Tibial nerve (tissue), 4 donors: ENCODE measurements around the gene RUFY2. TPM values are rescaled to one million over a fixed set of nuclear protein-coding genes. Genes with fewer than 3 reads are reported as not detected.

Experiments
- DNase-seq, 2 donors: peaks; one replicate each; pipeline ENCODE4 v3.0.0-alpha.2; 2019; ENCODE audit warnings: low spot score in 2 of 2
- H3K27ac ChIP-seq, 4 donors: fragments of 200-600 bp; sonication (generic) in 3 of 4; one replicate each; pipeline ENCODE4 v1.5.1; 2017 to 2019; ENCODE audit warnings: mild to moderate bottlenecking in 1 of 4
- H3K27me3 ChIP-seq, 2 donors: fragments of 200-600 bp; sonication (generic) in 1 of 2; one replicate each; pipeline versions ENCODE4 v1.5.1 to v1.6.0; 2017 to 2019
- H3K36me3 ChIP-seq, 3 donors: fragments of 200-600 bp; sonication (generic); one replicate each; pipeline ENCODE4 v1.5.1; 2018 to 2019
- H3K4me1 ChIP-seq, 4 donors: fragments of 200-600 bp; sonication (generic) in 3 of 4; one replicate each; pipeline ENCODE4 v1.5.1; 2017 to 2019
- H3K4me3 ChIP-seq, 4 donors: fragments of 200-600 bp; sonication (generic) in 3 of 4; one replicate each; pipeline ENCODE4 v1.5.1; 2017 to 2019; ENCODE audit warnings: mild to moderate bottlenecking in 1 of 4, moderate library complexity in 1 of 4
- H3K9me3 ChIP-seq, 4 donors: fragments of 200-600 bp; sonication (generic) in 3 of 4; one replicate each; pipeline ENCODE4 v1.5.1; 2017 to 2019
- CTCF ChIP-seq, 5 experiments: fragments of 200-600 bp in 3 of 5; fragments of 450-650 bp in 2 of 5; sonication (generic) in 3 of 5; IDR thresholded peaks; one replicate each; pipeline ENCODE4 v1.5.1; 2016 to 2019; ENCODE audit warnings: antibody characterized with exemption in 5 of 5, mild to moderate bottlenecking in 3 of 5, moderate library complexity in 2 of 5
- EP300 ChIP-seq, 2 donors: sonication (generic); formaldehyde crosslinking; IDR thresholded peaks; one replicate each; pipeline ENCODE4 v1.6.1; 2017; ENCODE audit warnings: antibody characterized with exemption in 2 of 2, mild to moderate bottlenecking in 1 of 2
- POLR2A ChIP-seq, 2 donors: fragments of 450-650 bp; IDR thresholded peaks; one replicate each; pipeline ENCODE4 v1.6.1; 2017; ENCODE audit warnings: antibody characterized with exemption in 2 of 2, mild to moderate bottlenecking in 2 of 2, moderate library complexity in 2 of 2
- WGBS, 2 donors: methylation state at CpG; one replicate each; pipeline ENCODE4 v1.1.5; 2018; 5-methylcytosine and 5-hydroxymethylcytosine counted together
- total RNA-seq, 4 donors: library from RNA; depleted of rRNA; stranded (reverse); fragments of >200 nt; gene quantifications; one replicate each; pipeline ENCODE4 v1.1.0, GENCODE V29; 2016

RUFY2 gene
- total RNA-seq, 4 donors from 2014 or later = 31.4 to 41.2 (median 31.7) TPM

- TF ChIP-seq CTCF (IDR thresholded peaks at IDR 0.05) (no peak), EP300 (IDR thresholded peaks at IDR 0.05) (no peak)
- no peaks in the 10 kb centered on the region for H3K4me1 ChIP-seq
Measured at GRCh38 chr10:68385740-68386139, 21.3 kb downstream of the RUFY2 start.

GRCh38 chr10:68371604-68372003 is 35.5 kb downstream of the RUFY2 start:
- Histone ChIP-seq H3K27me3 (no peaks in the 10 kb centered on the region), H3K4me1 (no peaks in the 10 kb centered on the region), H3K27ac (no peak overlapping the region), H3K36me3 (peaks cover 0 to 83% (median 3%) of the 10 kb centered on the region in 3 donors), H3K9me3 (peaks cover 0 to 21% (median 0%) of the 10 kb centered on the region in 4 donors), H3K4me3 (no peak overlapping the region)
- DNase-seq = no peak
- TF ChIP-seq EP300 (IDR thresholded peaks at IDR 0.05) (no peak), CTCF (IDR thresholded peaks at IDR 0.05) (no peak), POLR2A (IDR thresholded peaks at IDR 0.05) (no peak)
- whole genome bisulfite sequencing, 2 donors = 97 to 100% methylated on average over 1 of the region's 1 CpG

More at GRCh38 chr10:68385740-68386139, 21.3 kb downstream of the RUFY2 start:
- Histone ChIP-seq H3K9me3 (no peaks in the 10 kb centered on the region), H3K27ac (no peak overlapping the region), H3K27me3 (no peaks in the 10 kb centered on the region), H3K4me3 (no peak overlapping the region), H3K36me3 (peaks cover 0 to 99% (median 13%) of the 10 kb centered on the region in 3 donors)
- DNase-seq = no peak
- WGBS, 2 donors = 77 to 82% methylated on average over 2 of the region's 2 CpGs

- no peak for DNase-seq
- Histone ChIP-seq H3K27ac (no peak overlapping the region), H3K4me3 (no peak overlapping the region), H3K4me1 (no peaks in the 10 kb centered on the region), H3K36me3 (peaks cover 0 to 69% (median 8%) of the 10 kb centered on the region in 3 donors), H3K27me3 (no peaks in the 10 kb centered on the region), H3K9me3 (peaks cover 0 to 10% (median 0%) of the 10 kb centered on the region in 4 donors)
- 78 to 86% methylated on average over 2 of the region's 2 CpGs for WGBS, 2 donors
- TF ChIP-seq CTCF (IDR thresholded peaks at IDR 0.05) (no peak), EP300 (IDR thresholded peaks at IDR 0.05) (no peak), POLR2A (IDR thresholded peaks at IDR 0.05) (no peak)
Measured at GRCh38 chr10:68367121-68367520, 40.0 kb downstream of the RUFY2 start.

- no peak for DNase-seq
- TF ChIP-seq POLR2A (IDR thresholded peaks at IDR 0.05) = no peak
- TF ChIP-seq CTCF (IDR thresholded peaks at IDR 0.05) = no peak
- no peak for TF ChIP-seq EP300 (IDR thresholded peaks at IDR 0.05)
- H3K36me3 ChIP-seq = peaks cover 0 to 69% (median 8%) of the 10 kb centered on the region in 3 donors
- H3K4me3 ChIP-seq = no peak overlapping the region
- WGBS, 2 donors = 97 to 99% methylated on average over 5 of the region's 5 CpGs
- H3K4me1 ChIP-seq = no peaks in the 10 kb centered on the region
- no peaks in the 10 kb centered on the region for H3K27me3 ChIP-seq
- H3K27ac ChIP-seq = no peak overlapping the region
- H3K9me3 ChIP-seq = peaks cover 0 to 5% (median 0%) of the 10 kb centered on the region in 4 donors
Measured at GRCh38 chr10:68366600-68366999, 40.5 kb downstream of the RUFY2 start.

- TF ChIP-seq CTCF (IDR thresholded peaks at IDR 0.05) (no peak), POLR2A (IDR thresholded peaks at IDR 0.05) (no peak), EP300 (IDR thresholded peaks at IDR 0.05) (no peak)
- no peaks in the 10 kb centered on the region for H3K9me3 ChIP-seq
- no peak for DNase-seq
- H3K27me3 ChIP-seq = no peaks in the 10 kb centered on the region
- H3K4me1 ChIP-seq = no peaks in the 10 kb centered on the region
- WGBS, 2 donors = 74 to 77% methylated on average over 2 of the region's 2 CpGs
- H3K36me3 ChIP-seq = peaks cover 0 to 68% (median 6%) of the 10 kb centered on the region in 3 donors
- H3K27ac ChIP-seq = no peak overlapping the region
- no peak overlapping the region for H3K4me3 ChIP-seq
Measured at GRCh38 chr10:68365611-68366010, 41.5 kb downstream of the RUFY2 start.
